ENCODE results near the gene BNC2.

DNA sequence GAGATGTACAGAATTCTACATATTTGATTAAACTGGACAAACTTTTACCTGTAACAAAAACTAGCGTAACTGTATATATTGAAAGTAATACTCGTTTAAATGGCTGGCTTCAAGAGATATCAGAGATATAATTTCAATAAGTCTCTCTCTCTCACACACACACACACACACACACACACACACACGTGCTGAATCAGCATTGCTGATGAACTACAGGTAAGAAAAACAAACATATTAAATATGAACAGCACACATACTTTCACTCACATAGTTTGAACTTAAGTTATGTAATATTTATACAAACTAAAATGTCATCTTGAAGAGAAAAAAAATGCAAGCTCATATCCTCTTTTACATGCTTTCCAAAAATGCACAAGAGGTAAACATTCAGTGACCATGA lies 145.4 kb downstream of the BNC2 start:
- TF ChIP-seq POLR2A (IDR thresholded peaks at IDR 0.05) = no peak
- TF ChIP-seq, protein P1, sequence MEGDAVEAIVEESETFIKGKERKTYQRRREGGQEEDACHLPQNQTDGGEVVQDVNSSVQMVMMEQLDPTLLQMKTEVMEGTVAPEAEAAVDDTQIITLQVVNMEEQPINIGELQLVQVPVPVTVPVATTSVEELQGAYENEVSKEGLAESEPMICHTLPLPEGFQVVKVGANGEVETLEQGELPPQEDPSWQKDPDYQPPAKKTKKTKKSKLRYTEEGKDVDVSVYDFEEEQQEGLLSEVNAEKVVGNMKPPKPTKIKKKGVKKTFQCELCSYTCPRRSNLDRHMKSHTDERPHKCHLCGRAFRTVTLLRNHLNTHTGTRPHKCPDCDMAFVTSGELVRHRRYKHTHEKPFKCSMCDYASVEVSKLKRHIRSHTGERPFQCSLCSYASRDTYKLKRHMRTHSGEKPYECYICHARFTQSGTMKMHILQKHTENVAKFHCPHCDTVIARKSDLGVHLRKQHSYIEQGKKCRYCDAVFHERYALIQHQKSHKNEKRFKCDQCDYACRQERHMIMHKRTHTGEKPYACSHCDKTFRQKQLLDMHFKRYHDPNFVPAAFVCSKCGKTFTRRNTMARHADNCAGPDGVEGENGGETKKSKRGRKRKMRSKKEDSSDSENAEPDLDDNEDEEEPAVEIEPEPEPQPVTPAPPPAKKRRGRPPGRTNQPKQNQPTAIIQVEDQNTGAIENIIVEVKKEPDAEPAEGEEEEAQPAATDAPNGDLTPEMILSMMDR (IDR thresholded peaks at IDR 0.05) = no peak
